OCI-LY3 (cell line): ENCODE measurements around the gene HESX1.

Source experiments
- CTCF ChIP-seq: fragments of 200-600, 300-600 bp; sonication (generic); IDR thresholded peaks from 2 replicates; pipeline ENCODE4 v1.5.1; 2014; ENCODE audit warnings: antibody characterized with exemption, low read length, low read depth
- EZH2phosphoT487 ChIP-seq: fragments of 200-600 bp; shearing (Covaris generic); IDR thresholded peaks from 2 replicates; pipeline ENCODE4 v1.6.1; 2018; ENCODE audit warnings: antibody characterized with exemption, mixed run types, low read depth

GRCh38 chr3:57158325-57158724, 41.5 kb downstream of the HESX1 start:
- no peak for TF ChIP-seq CTCF
- no peak for TF ChIP-seq EZH2phosphoT487
